ENCODE results near the gene SHPK. TPM values are rescaled to one million over a fixed set of nuclear protein-coding genes. Genes with fewer than 3 reads are reported as not detected.

The SHPK gene
- total RNA-seq, 5 donors from 2014 or later (not counting 1 experiment from before 2014, with no cell fraction given): 6.4 to 12.3 (median 10.5) TPM

DNA sequence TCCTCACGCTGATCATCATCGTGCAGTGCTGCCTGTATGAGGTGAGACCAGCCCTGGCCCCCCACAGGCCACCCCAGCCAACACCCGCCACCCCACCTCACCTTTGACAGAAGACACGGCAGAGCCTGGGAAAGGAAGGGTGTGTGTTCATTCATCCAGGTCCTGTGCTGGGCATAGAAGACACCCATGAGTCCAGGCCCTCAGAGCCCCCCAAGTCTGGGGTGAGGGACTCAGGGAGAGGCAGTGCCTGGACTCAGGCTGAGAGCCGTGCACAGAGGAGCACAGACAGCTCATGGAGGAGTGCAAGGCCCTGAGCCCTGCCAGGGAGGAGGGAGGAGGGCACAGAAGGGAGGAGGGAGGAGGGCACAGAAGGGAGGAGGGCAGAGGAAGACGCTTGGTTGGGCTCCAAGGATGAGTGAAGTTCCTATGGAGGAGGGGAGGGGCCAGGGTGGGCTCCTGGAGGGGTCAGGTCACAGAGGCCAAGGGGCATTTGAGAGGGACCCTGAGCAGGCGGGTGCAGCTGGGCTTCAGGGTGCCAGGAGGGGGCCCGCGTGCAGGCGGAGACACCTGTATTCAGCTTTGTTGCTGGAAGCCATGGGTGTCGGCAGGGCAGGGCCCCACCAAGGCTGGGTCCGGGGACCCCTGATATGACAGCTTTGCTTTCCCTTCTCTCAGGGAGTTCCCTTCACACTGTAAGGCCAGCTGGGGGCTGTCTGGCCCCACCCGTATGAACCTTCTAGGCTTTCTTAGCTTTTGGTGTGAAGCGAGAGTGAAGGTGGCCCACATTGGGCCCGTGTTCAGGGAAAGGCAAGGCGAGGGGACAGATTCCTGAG is 20.9 kb upstream of the SHPK start:
- Histone ChIP-seq H3K27me3 (replicated peaks in 1 of 2; ENCODE audit: control insufficient read depth in 2 of 2, extremely low read depth in 1 of 2, insufficient read depth in 2 of 2, low read length in 1 of 2) (no peaks in the 10 kb centered on the region), H3K9me3 (no peaks in the 10 kb centered on the region), H3K36me3 (ENCODE audit: control insufficient read depth in 2 of 2, extremely low read depth in 1 of 2, insufficient read depth in 1 of 2, low read length in 1 of 2) (peaks cover 0 to 7% of the 10 kb centered on the region in 2 donors), H3K4me1 (ENCODE audit: control insufficient read depth in 1 of 2, extremely low read depth in 1 of 2, insufficient read depth in 2 of 2, low read length in 2 of 2) (no peaks in the 10 kb centered on the region), H3K4me3 (ENCODE audit: control insufficient read depth in 1 of 2, extremely low read depth in 1 of 2, low read length in 1 of 2) (no peak overlapping the region), H3K27ac (ENCODE audit: low read length) (no peak overlapping the region)
- no peaks in the 10 kb centered on the region for H3K36me3 Mint-ChIP-seq
- ChIA-PET POLR2A (no interaction called here), CTCF (no interaction called here)
- no peaks in the 10 kb centered on the region for H3K4me1 Mint-ChIP-seq
- WGBS (ENCODE audit: insufficient coverage): 86% methylated on average over 10 of the region's 16 CpGs
- H3K27ac Mint-ChIP-seq: no peak overlapping the region
- no peaks in the 10 kb centered on the region for H3K9me3 Mint-ChIP-seq
- DNase-seq: no peak
- ATAC-seq (replicated peaks in 1 of 4): no peak
- H3K27me3 Mint-ChIP-seq: no peaks in the 10 kb centered on the region
- no peak overlapping the region for H3K4me3 Mint-ChIP-seq

DNA sequence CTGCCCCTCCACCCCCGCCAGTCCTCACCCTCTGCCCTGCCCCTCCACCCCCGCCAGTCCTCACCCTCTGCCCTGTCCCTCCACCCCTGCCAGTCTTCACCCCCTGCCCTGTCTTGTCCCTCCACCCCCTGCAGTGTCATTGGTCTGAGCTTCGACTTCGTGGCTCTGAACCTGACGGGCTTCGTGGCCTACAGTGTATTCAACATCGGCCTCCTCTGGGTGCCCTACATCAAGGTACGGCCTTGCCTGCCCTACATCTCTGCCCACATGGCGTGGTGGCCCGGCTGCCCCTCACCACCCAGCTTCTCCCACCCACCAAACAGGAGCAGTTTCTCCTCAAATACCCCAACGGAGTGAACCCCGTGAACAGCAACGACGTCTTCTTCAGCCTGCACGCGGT is 20.3 kb upstream of the SHPK start:
- no peak for ATAC-seq (replicated peaks in 1 of 4)
- Mint-ChIP-seq H3K4me3 (no peak overlapping the region), H3K36me3 (no peaks in the 10 kb centered on the region), H3K27me3 (no peaks in the 10 kb centered on the region), H3K4me1 (no peaks in the 10 kb centered on the region), H3K27ac (no peak overlapping the region), H3K9me3 (no peaks in the 10 kb centered on the region)
- Histone ChIP-seq H3K4me1 (ENCODE audit: control insufficient read depth in 1 of 2, extremely low read depth in 1 of 2, insufficient read depth in 2 of 2, low read length in 2 of 2) (no peaks in the 10 kb centered on the region), H3K9me3 (no peaks in the 10 kb centered on the region), H3K27me3 (replicated peaks in 1 of 2; ENCODE audit: control insufficient read depth in 2 of 2, extremely low read depth in 1 of 2, insufficient read depth in 2 of 2, low read length in 1 of 2) (no peaks in the 10 kb centered on the region), H3K27ac (ENCODE audit: low read length) (no peak overlapping the region), H3K36me3 (ENCODE audit: control insufficient read depth in 2 of 2, extremely low read depth in 1 of 2, insufficient read depth in 1 of 2, low read length in 1 of 2) (peaks cover 0 to 7% of the 10 kb centered on the region in 2 donors), H3K4me3 (ENCODE audit: control insufficient read depth in 1 of 2, extremely low read depth in 1 of 2, low read length in 1 of 2) (no peak overlapping the region)
- DNase-seq: no peak
- ChIA-PET CTCF (no interaction called here), POLR2A (no interaction called here)
- 92% methylated on average over 14 of the region's 16 CpGs for WGBS (ENCODE audit: insufficient coverage)

DNA sequence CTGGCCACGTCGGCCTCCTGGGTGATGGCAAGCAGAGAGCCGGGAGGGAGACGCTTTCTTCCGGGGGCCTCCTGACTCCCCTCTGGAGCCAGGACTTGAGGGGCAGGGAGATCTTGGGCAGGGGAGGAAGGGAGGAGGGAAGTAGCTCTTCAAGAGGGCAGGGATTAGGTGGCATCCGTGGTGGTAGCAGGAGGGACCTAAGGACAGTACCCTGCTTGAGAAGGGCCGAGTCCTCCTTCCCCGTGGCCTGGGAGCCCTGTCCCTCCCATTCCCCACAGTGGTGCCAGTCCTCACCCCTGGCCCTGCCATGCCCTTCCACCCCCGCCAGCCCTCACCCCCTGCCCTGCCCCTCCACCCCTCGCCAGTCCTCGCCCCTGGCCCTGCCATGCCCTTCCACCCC is 19.7 kb upstream of the SHPK start:
- H3K4me1 Mint-ChIP-seq: no peaks in the 10 kb centered on the region
- CTCF ChIA-PET: no interaction called here
- POLR2A ChIA-PET: no interaction called here
- 95% methylated on average over 3 of the region's 11 CpGs for WGBS (ENCODE audit: insufficient coverage)
- Histone ChIP-seq H3K9me3 (no peaks in the 10 kb centered on the region), H3K27me3 (replicated peaks in 1 of 2; ENCODE audit: control insufficient read depth in 2 of 2, extremely low read depth in 1 of 2, insufficient read depth in 2 of 2, low read length in 1 of 2) (no peaks in the 10 kb centered on the region), H3K27ac (ENCODE audit: low read length) (no peak overlapping the region), H3K36me3 (ENCODE audit: control insufficient read depth in 2 of 2, extremely low read depth in 1 of 2, insufficient read depth in 1 of 2, low read length in 1 of 2) (peaks cover 0 to 7% of the 10 kb centered on the region in 2 donors), H3K4me1 (ENCODE audit: control insufficient read depth in 1 of 2, extremely low read depth in 1 of 2, insufficient read depth in 2 of 2, low read length in 2 of 2) (no peaks in the 10 kb centered on the region), H3K4me3 (ENCODE audit: control insufficient read depth in 1 of 2, extremely low read depth in 1 of 2, low read length in 1 of 2) (no peak overlapping the region)
- DNase-seq (no peak), ATAC-seq (replicated peaks in 1 of 4) (no peak)
- no peak overlapping the region for H3K27ac Mint-ChIP-seq
- no peaks in the 10 kb centered on the region for H3K9me3 Mint-ChIP-seq
- H3K27me3 Mint-ChIP-seq: no peaks in the 10 kb centered on the region
- H3K4me3 Mint-ChIP-seq: no peak overlapping the region
- H3K36me3 Mint-ChIP-seq: no peaks in the 10 kb centered on the region

DNA sequence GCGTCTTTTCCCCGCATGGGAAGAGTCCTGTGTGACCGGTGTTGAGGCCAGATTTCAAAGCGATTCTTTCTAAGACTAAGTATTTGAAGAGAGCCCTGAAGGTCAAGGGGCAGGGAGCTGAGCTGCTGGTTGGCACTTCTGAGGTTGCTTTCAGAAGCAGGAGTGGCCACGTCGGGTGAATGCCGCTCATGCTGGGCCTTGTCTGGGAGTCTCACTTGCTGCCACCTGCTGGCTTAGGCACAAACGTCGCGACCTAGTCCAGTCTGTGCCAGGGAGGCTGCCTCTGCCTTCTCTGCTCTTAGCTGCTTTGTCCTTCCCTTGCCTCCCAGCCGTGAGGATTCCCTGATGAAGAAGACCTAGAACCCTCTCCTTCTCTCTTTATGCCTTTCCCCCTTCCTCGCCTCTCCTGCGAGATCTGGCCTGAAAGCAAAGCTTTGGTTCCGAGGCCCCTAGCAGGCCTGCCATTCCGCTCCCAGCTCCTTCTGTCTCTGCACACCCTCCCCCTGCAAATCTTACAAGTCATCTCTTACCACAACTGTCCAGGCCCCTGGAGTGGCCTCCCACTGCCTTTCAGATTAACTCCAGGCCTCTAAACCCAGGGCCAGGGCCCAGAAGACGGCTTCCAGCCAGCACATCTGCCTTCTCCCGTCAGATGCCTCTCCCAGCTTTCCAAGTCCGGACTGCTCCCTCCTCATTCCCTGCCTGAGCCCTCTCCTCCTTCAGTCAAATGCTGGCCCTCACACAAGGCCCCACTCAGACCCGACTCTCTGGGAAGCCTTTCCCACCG is 11.9 kb upstream of the SHPK start:
- H3K9me3 ChIP-seq: no peaks in the 10 kb centered on the region
- no peak overlapping the region for H3K27ac Mint-ChIP-seq

DNA sequence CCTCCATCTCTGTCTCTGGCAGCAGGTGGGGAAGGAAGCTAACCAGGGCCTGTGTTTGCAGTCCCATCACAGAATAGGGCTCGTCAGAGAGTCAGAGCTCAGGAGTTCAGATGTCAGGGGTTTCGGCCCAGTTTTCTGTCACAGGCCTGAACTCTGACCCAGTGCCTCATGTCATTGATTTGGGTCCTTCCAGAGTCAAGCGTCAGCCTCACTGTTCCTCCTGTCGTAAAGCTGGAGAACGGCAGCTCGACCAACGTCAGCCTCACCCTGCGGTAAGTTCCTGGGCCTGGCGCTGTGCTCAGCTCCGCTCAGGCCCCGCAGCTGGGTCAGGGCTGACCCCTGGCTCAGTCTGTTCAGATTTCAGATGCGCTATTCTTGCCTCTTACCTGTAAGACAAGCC is 11.2 kb upstream of the SHPK start:
- Mint-ChIP-seq H3K27me3 (no peaks in the 10 kb centered on the region), H3K4me1 (no peaks in the 10 kb centered on the region), H3K36me3 (peaks cover 20% of the 10 kb centered on the region), H3K27ac (no peak overlapping the region), H3K4me3 (no peak overlapping the region), H3K9me3 (no peaks in the 10 kb centered on the region)
- WGBS (ENCODE audit: insufficient coverage): 86% methylated on average over 12 of the region's 12 CpGs
- peaks cover 0 to 3% of the 10 kb centered on the region in 2 experiments for H3K4me1 ChIP-seq (ENCODE audit: control insufficient read depth in 1 of 2, extremely low read depth in 1 of 2, insufficient read depth in 2 of 2, low read length in 2 of 2)
- no peaks in the 10 kb centered on the region for H3K9me3 ChIP-seq
- ChIA-PET CTCF (interaction anchor here in 1 of 2 donors (1.0 kb wide), 1 partner anchor 11 kb away, joined by 3 read pairs; the partner anchor contains the start of genes CTNS and SHPK), POLR2A (no interaction called here)
- DNase-seq (no peak), ATAC-seq (replicated peaks in 1 of 4) (no peak)
- H3K36me3 ChIP-seq (ENCODE audit: control insufficient read depth in 2 of 2, extremely low read depth in 1 of 2, insufficient read depth in 1 of 2, low read length in 1 of 2): peaks cover 0 to 9% of the 10 kb centered on the region in 2 donors
- H3K4me3 ChIP-seq (ENCODE audit: control insufficient read depth in 1 of 2, extremely low read depth in 1 of 2, low read length in 1 of 2): no peak overlapping the region
- no peak overlapping the region for H3K27ac ChIP-seq (ENCODE audit: low read length)
- no peaks in the 10 kb centered on the region for H3K27me3 ChIP-seq (replicated peaks in 1 of 2; ENCODE audit: control insufficient read depth in 2 of 2, extremely low read depth in 1 of 2, insufficient read depth in 2 of 2, low read length in 1 of 2)

More for the DNA sequence above, 11.9 kb upstream of the SHPK start:
- peaks cover 0 to 9% of the 10 kb centered on the region in 2 donors for H3K36me3 ChIP-seq (ENCODE audit: control insufficient read depth in 2 of 2, extremely low read depth in 1 of 2, insufficient read depth in 1 of 2, low read length in 1 of 2)
- no peak overlapping the region for H3K27ac ChIP-seq (ENCODE audit: low read length)
- DNase-seq (peak in 21 of 35 experiments; percentile 4 to 47 (median 19)), ATAC-seq (replicated peaks in 1 of 4) (peak; percentile 52 to 65 (median 58))
- ChIA-PET POLR2A (no interaction called here), CTCF (interaction anchor here in 1 of 2 donors (1.0 kb wide), 1 partner anchor 12 kb away, joined by 3 read pairs; the partner anchor contains the start of genes CTNS and SHPK)
- WGBS (ENCODE audit: insufficient coverage): 69% methylated on average over 17 of the region's 20 CpGs
- no peak overlapping the region for H3K4me3 ChIP-seq (ENCODE audit: control insufficient read depth in 1 of 2, extremely low read depth in 1 of 2, low read length in 1 of 2)
- H3K4me3 Mint-ChIP-seq: no peak overlapping the region
- no peaks in the 10 kb centered on the region for H3K9me3 Mint-ChIP-seq
- no peaks in the 10 kb centered on the region for H3K4me1 Mint-ChIP-seq
- H3K36me3 Mint-ChIP-seq: peaks cover 20% of the 10 kb centered on the region
- H3K4me1 ChIP-seq (ENCODE audit: control insufficient read depth in 1 of 2, extremely low read depth in 1 of 2, insufficient read depth in 2 of 2, low read length in 2 of 2): peaks cover 0 to 3% of the 10 kb centered on the region in 2 experiments
- no peaks in the 10 kb centered on the region for H3K27me3 ChIP-seq (replicated peaks in 1 of 2; ENCODE audit: control insufficient read depth in 2 of 2, extremely low read depth in 1 of 2, insufficient read depth in 2 of 2, low read length in 1 of 2)
- H3K27me3 Mint-ChIP-seq: no peaks in the 10 kb centered on the region

GRCh38 chr17:3645310-3645709 is 9.3 kb upstream of the SHPK start:
- Histone ChIP-seq H3K4me3 (ENCODE audit: control insufficient read depth in 1 of 2, extremely low read depth in 1 of 2, low read length in 1 of 2) (no peak overlapping the region), H3K27me3 (replicated peaks in 1 of 2; ENCODE audit: control insufficient read depth in 2 of 2, extremely low read depth in 1 of 2, insufficient read depth in 2 of 2, low read length in 1 of 2) (no peaks in the 10 kb centered on the region), H3K27ac (ENCODE audit: low read length) (no peak overlapping the region), H3K4me1 (ENCODE audit: control insufficient read depth in 1 of 2, extremely low read depth in 1 of 2, insufficient read depth in 2 of 2, low read length in 2 of 2) (peaks cover 0 to 3% of the 10 kb centered on the region in 2 experiments), H3K36me3 (ENCODE audit: control insufficient read depth in 2 of 2, extremely low read depth in 1 of 2, insufficient read depth in 1 of 2, low read length in 1 of 2) (peaks cover 0 to 9% of the 10 kb centered on the region in 2 donors), H3K9me3 (no peaks in the 10 kb centered on the region)
- Mint-ChIP-seq H3K4me1 (no peaks in the 10 kb centered on the region), H3K9me3 (no peaks in the 10 kb centered on the region), H3K27me3 (no peaks in the 10 kb centered on the region), H3K36me3 (peaks cover 20% of the 10 kb centered on the region), H3K27ac (no peak overlapping the region), H3K4me3 (no peak overlapping the region)
- no peak for DNase-seq
- ChIA-PET CTCF (no interaction called here), POLR2A (no interaction called here)
- ATAC-seq (replicated peaks in 1 of 4): no peak
- WGBS (ENCODE audit: insufficient coverage): 69% methylated on average over 5 of the region's 5 CpGs
